ENCODE measurements around the gene IGFBPL1. TPM values are rescaled to one million over a fixed set of nuclear protein-coding genes. Genes with fewer than 3 reads are reported as not detected.

Gene IGFBPL1
- total and polyA plus RNA-seq, 10 of the 15 experiments (the other 5 are each of a cell fraction or from before 2014, with no cell fraction given) = 0.25 TPM; not detected in 9

- RAD21 ChIA-PET (ENCODE audit: unreplicated experiment) = no interaction called here
- Histone ChIP-seq H3K27ac (ENCODE audit: control insufficient read depth, insufficient read depth) (no peak overlapping the region), H3K4me1 (ENCODE audit: control insufficient read depth, insufficient read depth, low read length) (no peaks in the 10 kb centered on the region), H3K4me2 (ENCODE audit: control insufficient read depth, insufficient read depth) (no peak overlapping the region), H3K36me3 (ENCODE audit: control insufficient read depth in 2 of 2, insufficient read depth in 2 of 2, low read length in 1 of 2) (no peaks in the 10 kb centered on the region), H3K4me3 (no peak overlapping the region), H3K27me3 (replicated peaks in 1 of 2; ENCODE audit: control insufficient read depth in 2 of 2, insufficient read depth in 2 of 2, low read length in 1 of 2) (no peaks in the 10 kb centered on the region), H3K9me3 (replicated peaks; ENCODE audit: control insufficient read depth, insufficient read depth, low read length) (peaks cover 6% of the 10 kb centered on the region; the same call in 1 of the 3 replicates), H4K20me1 (ENCODE audit: control insufficient read depth, insufficient read depth) (no peaks in the 10 kb centered on the region), H3K79me2 (ENCODE audit: control insufficient read depth, insufficient read depth, low read length) (peaks cover 2% of the 10 kb centered on the region), H2AFZ (ENCODE audit: control insufficient read depth, low read depth, low read length) (no peak overlapping the region), H3K9ac (ENCODE audit: control insufficient read depth, insufficient read depth, low read length) (no peak overlapping the region)
- POLR2A ChIA-PET = no interaction called here
- ATAC-seq (no peak), FAIRE-seq (no peak), DNase-seq (ENCODE audit: low read depth, low spot score) (no peak)
- intact Hi-C loops (cut with micrococcal nuclease; ENCODE audit: unreplicated experiment) = no loop called here
- TF ChIP-seq POU2F2 (IDR thresholded peaks at IDR 0.05; ENCODE audit: borderline replicate concordance, low read depth, low read length) = no peak
- no peak for TF ChIP-seq RAD21 (IDR thresholded peaks at IDR 0.05; ENCODE audit: insufficient read depth, low read depth, low read length)
- no peak for TF ChIP-seq IRF3 (IDR thresholded peaks at IDR 0.05)
- no peak for TF ChIP-seq NR2C1 (IDR thresholded peaks at IDR 0.05)
- TF ChIP-seq RB1 (IDR thresholded peaks at IDR 0.05; ENCODE audit: borderline replicate concordance) = no peak
- TF ChIP-seq, protein P1, sequence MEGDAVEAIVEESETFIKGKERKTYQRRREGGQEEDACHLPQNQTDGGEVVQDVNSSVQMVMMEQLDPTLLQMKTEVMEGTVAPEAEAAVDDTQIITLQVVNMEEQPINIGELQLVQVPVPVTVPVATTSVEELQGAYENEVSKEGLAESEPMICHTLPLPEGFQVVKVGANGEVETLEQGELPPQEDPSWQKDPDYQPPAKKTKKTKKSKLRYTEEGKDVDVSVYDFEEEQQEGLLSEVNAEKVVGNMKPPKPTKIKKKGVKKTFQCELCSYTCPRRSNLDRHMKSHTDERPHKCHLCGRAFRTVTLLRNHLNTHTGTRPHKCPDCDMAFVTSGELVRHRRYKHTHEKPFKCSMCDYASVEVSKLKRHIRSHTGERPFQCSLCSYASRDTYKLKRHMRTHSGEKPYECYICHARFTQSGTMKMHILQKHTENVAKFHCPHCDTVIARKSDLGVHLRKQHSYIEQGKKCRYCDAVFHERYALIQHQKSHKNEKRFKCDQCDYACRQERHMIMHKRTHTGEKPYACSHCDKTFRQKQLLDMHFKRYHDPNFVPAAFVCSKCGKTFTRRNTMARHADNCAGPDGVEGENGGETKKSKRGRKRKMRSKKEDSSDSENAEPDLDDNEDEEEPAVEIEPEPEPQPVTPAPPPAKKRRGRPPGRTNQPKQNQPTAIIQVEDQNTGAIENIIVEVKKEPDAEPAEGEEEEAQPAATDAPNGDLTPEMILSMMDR (IDR thresholded peaks at IDR 0.05 in 2 of 3, conservative IDR thresholded peaks at IDR 0.05 in 1 of 3; ENCODE audit: control insufficient read depth in 2 of 3, extremely low read depth in 1 of 3, insufficient read depth in 1 of 3, low read depth in 3 of 3, low read length in 3 of 3) = no peak
- TF ChIP-seq PML (IDR thresholded peaks at IDR 0.05; ENCODE audit: low read length) = no peak
- TF ChIP-seq ATF2 (IDR thresholded peaks at IDR 0.05; ENCODE audit: low read length) = no peak
- SMC1A ChIA-PET (ENCODE audit: uncharacterized antibody, unreplicated experiment) = interaction anchor here (1.5 kb wide), 1 partner anchor 15 kb away, joined by 5 read pairs; no protein-coding TSS in a partner anchor
- WGBS (ENCODE audit: insufficient coverage, insufficient replicate concordance, low lambda C conversion rate, missing lambda C conversion rate) = 34% methylated on average over 4 of the region's 4 CpGs
- BruUV-seq (replicated peaks) = no TSS peak
- CTCF ChIA-PET = interaction anchor here (0.5 to 2.4 kb wide), 2 partner anchors 15 to 476 kb away, joined by 3 to 8 read pairs; no protein-coding TSS in a partner anchor
- in situ Hi-C loops (cut with MboI) = no loop called here
These were observed 36.5 kb downstream of the IGFBPL1 start for GRCh38 chr9:38387751-38388150.
